PFSK-1 (cell line): ENCODE data around the gene WDFY3.

Source experiments
- POLR2AphosphoS5 ChIP-seq: IDR thresholded peaks from 2 replicates; pipeline ENCODE4 v1.6.1; 2012; ENCODE audit warnings: low read depth, mild to moderate bottlenecking, control low read depth, low read length, moderate library complexity
- SIN3A ChIP-seq: IDR thresholded peaks from 2 replicates; pipeline ENCODE4 v1.6.1; 2012; ENCODE audit warnings: mild to moderate bottlenecking, low read length, moderate library complexity, borderline replicate concordance; ENCODE audit not compliant: insufficient read depth
- TAF1 ChIP-seq: IDR thresholded peaks from 2 replicates; pipeline ENCODE4 v1.6.1; 2012; ENCODE audit warnings: low read length, control low read depth, borderline replicate concordance; ENCODE audit not compliant: insufficient read depth
- TF ChIP-seq, protein P1 (sequence below), 2 experiments: IDR thresholded peaks; 2 replicates each; pipeline versions ENCODE4 v1.6.1 to v1.8.0; 2011 to 2012; ENCODE audit warnings: low read depth in 2 of 2, low read length in 2 of 2, control low read depth in 1 of 2, inconsistent platforms in 1 of 2, mild to moderate bottlenecking in 1 of 2, moderate library complexity in 1 of 2; ENCODE audit not compliant: insufficient read depth in 1 of 2

DNA sequence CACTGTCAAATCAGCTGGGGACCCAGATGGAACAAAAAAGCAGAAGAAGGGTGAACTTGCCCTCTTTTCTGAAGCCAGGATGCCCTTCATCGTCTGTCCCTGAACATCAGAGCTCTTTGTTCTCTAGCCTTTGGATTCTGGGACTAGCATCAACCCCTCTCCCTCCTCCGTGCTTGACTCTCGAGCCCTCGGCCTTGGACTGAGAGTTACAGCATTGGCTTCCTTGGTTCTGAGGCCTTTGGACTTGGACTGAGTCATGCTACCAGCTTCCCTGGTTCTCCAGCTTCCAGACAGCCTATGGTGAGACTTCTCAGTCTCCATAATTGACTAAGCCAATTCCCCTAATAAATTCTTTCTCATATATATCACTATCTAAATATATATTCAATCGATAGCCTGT, 38.4 kb downstream of the WDFY3 start:
- TF ChIP-seq, protein P1, sequence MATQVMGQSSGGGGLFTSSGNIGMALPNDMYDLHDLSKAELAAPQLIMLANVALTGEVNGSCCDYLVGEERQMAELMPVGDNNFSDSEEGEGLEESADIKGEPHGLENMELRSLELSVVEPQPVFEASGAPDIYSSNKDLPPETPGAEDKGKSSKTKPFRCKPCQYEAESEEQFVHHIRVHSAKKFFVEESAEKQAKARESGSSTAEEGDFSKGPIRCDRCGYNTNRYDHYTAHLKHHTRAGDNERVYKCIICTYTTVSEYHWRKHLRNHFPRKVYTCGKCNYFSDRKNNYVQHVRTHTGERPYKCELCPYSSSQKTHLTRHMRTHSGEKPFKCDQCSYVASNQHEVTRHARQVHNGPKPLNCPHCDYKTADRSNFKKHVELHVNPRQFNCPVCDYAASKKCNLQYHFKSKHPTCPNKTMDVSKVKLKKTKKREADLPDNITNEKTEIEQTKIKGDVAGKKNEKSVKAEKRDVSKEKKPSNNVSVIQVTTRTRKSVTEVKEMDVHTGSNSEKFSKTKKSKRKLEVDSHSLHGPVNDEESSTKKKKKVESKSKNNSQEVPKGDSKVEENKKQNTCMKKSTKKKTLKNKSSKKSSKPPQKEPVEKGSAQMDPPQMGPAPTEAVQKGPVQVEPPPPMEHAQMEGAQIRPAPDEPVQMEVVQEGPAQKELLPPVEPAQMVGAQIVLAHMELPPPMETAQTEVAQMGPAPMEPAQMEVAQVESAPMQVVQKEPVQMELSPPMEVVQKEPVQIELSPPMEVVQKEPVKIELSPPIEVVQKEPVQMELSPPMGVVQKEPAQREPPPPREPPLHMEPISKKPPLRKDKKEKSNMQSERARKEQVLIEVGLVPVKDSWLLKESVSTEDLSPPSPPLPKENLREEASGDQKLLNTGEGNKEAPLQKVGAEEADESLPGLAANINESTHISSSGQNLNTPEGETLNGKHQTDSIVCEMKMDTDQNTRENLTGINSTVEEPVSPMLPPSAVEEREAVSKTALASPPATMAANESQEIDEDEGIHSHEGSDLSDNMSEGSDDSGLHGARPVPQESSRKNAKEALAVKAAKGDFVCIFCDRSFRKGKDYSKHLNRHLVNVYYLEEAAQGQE (IDR thresholded peaks at IDR 0.05; ENCODE audit: insufficient read depth in 1 of 2, low read depth in 2 of 2, low read length in 2 of 2): no peak
- no peak for TF ChIP-seq SIN3A
- no peak for TF ChIP-seq POLR2AphosphoS5
- TF ChIP-seq TAF1: no peak
